SK-N-SH treated with all-trans-retinoic acid at 6 μM for 48 hours (cell line): ENCODE data around the gene RAI14.
A peak's percentile ranks its signal among the peaks of the same experiment; 100 is the strongest.

Source experiments
- ATAC-seq: fragments of 200-7000 bp; cut with Tn5 transposase; 3 replicates; pipeline ENCODE4 v1.9.1; 2020; ENCODE audit warnings: mild to moderate bottlenecking, moderate library complexity
- ARNTL ChIP-seq: fragments of 450-650 bp; formaldehyde crosslinking; IDR thresholded peaks from 2 replicates; pipeline ENCODE4 v1.5.0; 2020; ENCODE audit warnings: low read depth, mild to moderate bottlenecking, moderate library complexity, borderline replicate concordance
- BACH2 ChIP-seq: fragments of 250-450 bp; sonication (Bioruptor Pico); IDR thresholded peaks from 2 replicates; pipeline ENCODE4 v1.9.0; 2021; ENCODE audit warnings: mild to moderate bottlenecking, borderline replicate concordance
- CREB5 ChIP-seq: fragments of 250-450 bp; sonication (Bioruptor Pico); IDR thresholded peaks from 2 replicates; pipeline ENCODE4 v1.5.1; 2020; ENCODE audit warnings: low read depth, mild to moderate bottlenecking, moderate library complexity
- CSDC2 ChIP-seq: fragments of 250-450 bp; sonication (Bioruptor Pico); IDR thresholded peaks from 2 replicates; pipeline ENCODE4 v1.5.0; 2020; ENCODE audit warnings: mild to moderate bottlenecking, moderate library complexity
- ESRRG ChIP-seq: fragments of 250-450 bp; sonication (Bioruptor Pico); IDR thresholded peaks from 2 replicates; pipeline ENCODE4 v1.6.1; 2021; ENCODE audit warnings: mild to moderate bottlenecking
- GLIS3 ChIP-seq: fragments of 250-450 bp; sonication (Bioruptor Pico); IDR thresholded peaks from 2 replicates; pipeline ENCODE4 v1.5.0; 2020; ENCODE audit warnings: mild to moderate bottlenecking, moderate library complexity
- ISL1 ChIP-seq: fragments of 250-450 bp; sonication (Bioruptor Pico); IDR thresholded peaks from 2 replicates; pipeline ENCODE4 v2.1.2; 2022; ENCODE audit warnings: mild to moderate bottlenecking, moderate library complexity
- OSR1 ChIP-seq: fragments of 250-450 bp; sonication (Bioruptor Pico); IDR thresholded peaks from 2 replicates; pipeline ENCODE4 v1.8.0; 2022; ENCODE audit warnings: moderate library complexity, mild to moderate bottlenecking, inconsistent platforms
- PPARA ChIP-seq: fragments of 250-450 bp; sonication (Bioruptor Pico); IDR thresholded peaks from 2 replicates; pipeline ENCODE4 v1.5.0; 2020; ENCODE audit warnings: mild to moderate bottlenecking, borderline replicate concordance
- RARB ChIP-seq: fragments of 250-450 bp; sonication (Bioruptor Pico); IDR thresholded peaks from 2 replicates; pipeline ENCODE4 v1.8.0; 2021; ENCODE audit warnings: mild to moderate bottlenecking, moderate library complexity
- SNAI2 ChIP-seq: fragments of 250-450 bp; sonication (Bioruptor Pico); IDR thresholded peaks from 2 replicates; pipeline ENCODE4 v1.5.0; 2020; ENCODE audit warnings: mild to moderate bottlenecking, moderate library complexity
- TOX ChIP-seq: fragments of 250-450 bp; sonication (Bioruptor Pico); IDR thresholded peaks from 2 replicates; pipeline ENCODE4 v1.8.0; 2021; ENCODE audit warnings: mild to moderate bottlenecking, moderate library complexity, borderline replicate concordance
- ZC3H10 ChIP-seq: fragments of 250-450 bp; sonication (Bioruptor Pico); IDR thresholded peaks from 2 replicates; pipeline ENCODE4 v1.5.1; 2021; ENCODE audit warnings: mild to moderate bottlenecking, moderate library complexity
- ZFP3 ChIP-seq: fragments of 250-450 bp; sonication (Bioruptor Pico); IDR thresholded peaks from 2 replicates; pipeline ENCODE4 v1.5.0; 2020; ENCODE audit warnings: mild to moderate bottlenecking, moderate library complexity
- ZFP30 ChIP-seq: fragments of 450-650 bp; formaldehyde crosslinking; IDR thresholded peaks from 2 replicates; pipeline ENCODE4 v1.5.0; 2022; ENCODE audit warnings: mild to moderate bottlenecking, moderate library complexity
- ZNF565 ChIP-seq: fragments of 450-650 bp; formaldehyde crosslinking; conservative IDR thresholded peaks from 2 replicates; pipeline ENCODE4 v1.5.0; 2020; ENCODE audit warnings: low read depth, mild to moderate bottlenecking, moderate library complexity
- ZNF70 ChIP-seq: fragments of 450-650 bp; formaldehyde crosslinking; IDR thresholded peaks from 2 replicates; pipeline ENCODE4 v1.5.0; 2020; ENCODE audit warnings: mild to moderate bottlenecking, moderate library complexity
- TF ChIP-seq, protein P1 (sequence below): fragments of 250-450 bp; sonication (Bioruptor Pico); IDR thresholded peaks from 2 replicates; pipeline ENCODE4 v1.5.0; 2020; ENCODE audit warnings: mild to moderate bottlenecking, moderate library complexity
- TF ChIP-seq, protein P2 (sequence below): fragments of 250-450 bp; sonication (Bioruptor Pico); IDR thresholded peaks from 2 replicates; pipeline ENCODE4 v1.8.0; 2021; ENCODE audit warnings: low read depth, mild to moderate bottlenecking, moderate library complexity, borderline replicate concordance
- TF ChIP-seq, protein P3 (sequence below): fragments of 250-450 bp; sonication (Bioruptor Pico); IDR thresholded peaks from 2 replicates; pipeline ENCODE4 v1.8.0; 2020; ENCODE audit warnings: mild to moderate bottlenecking, moderate library complexity, borderline replicate concordance
- TF ChIP-seq, protein P4 (sequence below): fragments of 250-450 bp; sonication (Bioruptor Pico); IDR thresholded peaks from 2 replicates; pipeline ENCODE4 v1.5.1; 2021; ENCODE audit warnings: mild to moderate bottlenecking, moderate library complexity

Gene RAI14

DNA sequence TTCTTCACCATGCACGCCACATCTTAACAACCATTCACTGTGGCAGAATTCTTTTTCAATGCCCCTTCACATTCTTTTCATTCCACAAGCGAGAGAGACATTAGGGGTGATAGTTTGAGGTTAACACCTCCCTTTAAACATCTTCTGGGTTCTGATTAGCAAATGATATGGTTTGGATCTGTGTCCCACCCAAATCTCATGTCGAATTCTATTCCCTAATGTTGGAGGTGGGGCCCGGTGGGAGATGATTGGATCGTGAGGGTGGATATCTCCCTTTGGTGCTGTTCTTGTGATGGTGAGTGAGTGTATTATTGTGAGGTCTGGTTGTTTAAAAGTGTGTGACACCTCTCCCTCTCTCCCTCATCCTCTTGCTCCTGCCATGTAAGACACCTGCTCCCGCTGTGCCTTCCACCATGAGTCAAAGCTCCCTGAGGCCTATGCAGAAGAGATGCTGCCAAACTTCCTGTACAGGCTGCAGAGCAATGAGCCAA is 46.1 kb upstream of the RAI14 start:
- peak; percentile 13; the same call in 2 of the 3 replicates for ATAC-seq
- TF ChIP-seq PPARA: no peak
- no peak for TF ChIP-seq ARNTL
- TF ChIP-seq BACH2 (CRISPR knock-in tag): no peak
- no peak for TF ChIP-seq ZC3H10 (CRISPR knock-in tag)
- no peak for TF ChIP-seq CSDC2 (CRISPR knock-in tag)

- TF ChIP-seq OSR1 (no peak), SNAI2 (CRISPR knock-in tag) (no peak), TOX (CRISPR knock-in tag) (no peak), GLIS3 (no peak), ESRRG (CRISPR knock-in tag) (no peak), ISL1 (CRISPR knock-in tag) (no peak), ZFP3 (CRISPR knock-in tag) (no peak), ZNF70 (CRISPR knock-in tag) (no peak), RARB (CRISPR knock-in tag) (no peak), CSDC2 (CRISPR knock-in tag) (no peak), BACH2 (CRISPR knock-in tag) (no peak), ZFP30 (no peak), ZC3H10 (CRISPR knock-in tag) (no peak), CREB5 (CRISPR knock-in tag) (no peak)
- TF ChIP-seq, protein P1, sequence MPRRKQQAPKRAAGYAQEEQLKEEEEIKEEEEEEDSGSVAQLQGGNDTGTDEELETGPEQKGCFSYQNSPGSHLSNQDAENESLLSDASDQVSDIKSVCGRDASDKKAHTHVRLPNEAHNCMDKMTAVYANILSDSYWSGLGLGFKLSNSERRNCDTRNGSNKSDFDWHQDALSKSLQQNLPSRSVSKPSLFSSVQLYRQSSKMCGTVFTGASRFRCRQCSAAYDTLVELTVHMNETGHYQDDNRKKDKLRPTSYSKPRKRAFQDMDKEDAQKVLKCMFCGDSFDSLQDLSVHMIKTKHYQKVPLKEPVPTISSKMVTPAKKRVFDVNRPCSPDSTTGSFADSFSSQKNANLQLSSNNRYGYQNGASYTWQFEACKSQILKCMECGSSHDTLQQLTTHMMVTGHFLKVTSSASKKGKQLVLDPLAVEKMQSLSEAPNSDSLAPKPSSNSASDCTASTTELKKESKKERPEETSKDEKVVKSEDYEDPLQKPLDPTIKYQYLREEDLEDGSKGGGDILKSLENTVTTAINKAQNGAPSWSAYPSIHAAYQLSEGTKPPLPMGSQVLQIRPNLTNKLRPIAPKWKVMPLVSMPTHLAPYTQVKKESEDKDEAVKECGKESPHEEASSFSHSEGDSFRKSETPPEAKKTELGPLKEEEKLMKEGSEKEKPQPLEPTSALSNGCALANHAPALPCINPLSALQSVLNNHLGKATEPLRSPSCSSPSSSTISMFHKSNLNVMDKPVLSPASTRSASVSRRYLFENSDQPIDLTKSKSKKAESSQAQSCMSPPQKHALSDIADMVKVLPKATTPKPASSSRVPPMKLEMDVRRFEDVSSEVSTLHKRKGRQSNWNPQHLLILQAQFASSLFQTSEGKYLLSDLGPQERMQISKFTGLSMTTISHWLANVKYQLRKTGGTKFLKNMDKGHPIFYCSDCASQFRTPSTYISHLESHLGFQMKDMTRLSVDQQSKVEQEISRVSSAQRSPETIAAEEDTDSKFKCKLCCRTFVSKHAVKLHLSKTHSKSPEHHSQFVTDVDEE: no peak
- TF ChIP-seq, protein P2, sequence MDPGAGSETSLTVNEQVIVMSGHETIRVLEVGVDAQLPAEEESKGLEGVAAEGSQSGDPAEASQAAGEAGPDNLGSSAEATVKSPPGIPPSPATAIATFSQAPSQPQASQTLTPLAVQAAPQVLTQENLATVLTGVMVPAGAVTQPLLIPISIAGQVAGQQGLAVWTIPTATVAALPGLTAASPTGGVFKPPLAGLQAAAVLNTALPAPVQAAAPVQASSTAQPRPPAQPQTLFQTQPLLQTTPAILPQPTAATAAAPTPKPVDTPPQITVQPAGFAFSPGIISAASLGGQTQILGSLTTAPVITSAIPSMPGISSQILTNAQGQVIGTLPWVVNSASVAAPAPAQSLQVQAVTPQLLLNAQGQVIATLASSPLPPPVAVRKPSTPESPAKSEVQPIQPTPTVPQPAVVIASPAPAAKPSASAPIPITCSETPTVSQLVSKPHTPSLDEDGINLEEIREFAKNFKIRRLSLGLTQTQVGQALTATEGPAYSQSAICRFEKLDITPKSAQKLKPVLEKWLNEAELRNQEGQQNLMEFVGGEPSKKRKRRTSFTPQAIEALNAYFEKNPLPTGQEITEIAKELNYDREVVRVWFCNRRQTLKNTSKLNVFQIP: no peak
- TF ChIP-seq, protein P3, sequence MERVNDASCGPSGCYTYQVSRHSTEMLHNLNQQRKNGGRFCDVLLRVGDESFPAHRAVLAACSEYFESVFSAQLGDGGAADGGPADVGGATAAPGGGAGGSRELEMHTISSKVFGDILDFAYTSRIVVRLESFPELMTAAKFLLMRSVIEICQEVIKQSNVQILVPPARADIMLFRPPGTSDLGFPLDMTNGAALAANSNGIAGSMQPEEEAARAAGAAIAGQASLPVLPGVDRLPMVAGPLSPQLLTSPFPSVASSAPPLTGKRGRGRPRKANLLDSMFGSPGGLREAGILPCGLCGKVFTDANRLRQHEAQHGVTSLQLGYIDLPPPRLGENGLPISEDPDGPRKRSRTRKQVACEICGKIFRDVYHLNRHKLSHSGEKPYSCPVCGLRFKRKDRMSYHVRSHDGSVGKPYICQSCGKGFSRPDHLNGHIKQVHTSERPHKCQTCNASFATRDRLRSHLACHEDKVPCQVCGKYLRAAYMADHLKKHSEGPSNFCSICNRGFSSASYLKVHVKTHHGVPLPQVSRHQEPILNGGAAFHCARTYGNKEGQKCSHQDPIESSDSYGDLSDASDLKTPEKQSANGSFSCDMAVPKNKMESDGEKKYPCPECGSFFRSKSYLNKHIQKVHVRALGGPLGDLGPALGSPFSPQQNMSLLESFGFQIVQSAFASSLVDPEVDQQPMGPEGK (CRISPR knock-in tag): no peak
- ATAC-seq: no peak
Observed at GRCh38 chr5:34610546-34610945, 45.6 kb upstream of the RAI14 start.

DNA sequence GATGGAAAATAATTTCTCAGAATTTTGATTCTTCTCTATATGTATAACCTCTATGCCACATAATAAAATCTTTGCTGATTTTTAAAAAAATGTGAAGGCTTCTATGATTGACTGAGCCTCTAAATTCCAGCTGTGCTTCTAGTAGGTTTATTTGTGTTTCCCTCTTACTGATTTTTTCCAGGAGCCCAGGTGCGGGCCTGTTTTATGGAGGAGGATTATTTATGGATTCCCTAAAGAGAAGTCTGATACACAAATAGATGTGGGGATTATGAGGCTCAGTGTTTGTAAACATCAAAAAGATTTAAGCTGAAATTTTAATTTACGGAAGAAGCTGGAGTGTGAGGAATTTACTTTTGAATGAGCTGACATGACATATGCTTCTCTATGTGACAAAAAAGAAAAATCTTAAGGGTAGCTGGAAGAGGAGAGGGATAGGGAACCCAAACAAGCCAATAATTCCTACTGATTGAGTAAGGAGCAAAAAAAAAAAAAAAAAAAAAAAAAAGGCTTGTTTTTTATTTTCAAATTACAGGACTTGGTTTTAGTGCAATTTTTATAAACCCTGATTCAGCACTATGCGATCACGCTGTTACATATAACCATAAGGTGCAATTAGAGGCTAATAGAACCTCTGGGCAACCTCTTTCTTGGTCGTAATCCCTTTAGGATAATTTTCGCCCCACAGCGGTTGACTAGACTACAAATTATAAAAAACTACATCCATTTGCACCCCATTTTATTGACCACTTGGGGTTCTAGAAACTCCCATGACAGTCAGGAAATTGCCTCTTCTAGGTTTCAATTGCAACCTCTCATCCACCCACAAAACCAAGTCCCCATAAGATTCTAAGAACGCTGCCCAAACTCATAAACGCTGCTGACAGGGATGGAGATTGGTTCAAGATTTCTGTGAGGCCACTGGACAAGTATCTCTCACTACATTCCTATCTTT is 44.4 kb upstream of the RAI14 start:
- TF ChIP-seq SNAI2 (CRISPR knock-in tag) (no peak), CREB5 (CRISPR knock-in tag) (no peak), ZFP3 (CRISPR knock-in tag) (no peak), ZNF70 (CRISPR knock-in tag) (no peak), GLIS3 (no peak), TOX (CRISPR knock-in tag) (no peak), ZC3H10 (CRISPR knock-in tag) (no peak), ISL1 (CRISPR knock-in tag) (no peak), PPARA (no peak), ZNF565 (no peak)
- TF ChIP-seq, protein P4, sequence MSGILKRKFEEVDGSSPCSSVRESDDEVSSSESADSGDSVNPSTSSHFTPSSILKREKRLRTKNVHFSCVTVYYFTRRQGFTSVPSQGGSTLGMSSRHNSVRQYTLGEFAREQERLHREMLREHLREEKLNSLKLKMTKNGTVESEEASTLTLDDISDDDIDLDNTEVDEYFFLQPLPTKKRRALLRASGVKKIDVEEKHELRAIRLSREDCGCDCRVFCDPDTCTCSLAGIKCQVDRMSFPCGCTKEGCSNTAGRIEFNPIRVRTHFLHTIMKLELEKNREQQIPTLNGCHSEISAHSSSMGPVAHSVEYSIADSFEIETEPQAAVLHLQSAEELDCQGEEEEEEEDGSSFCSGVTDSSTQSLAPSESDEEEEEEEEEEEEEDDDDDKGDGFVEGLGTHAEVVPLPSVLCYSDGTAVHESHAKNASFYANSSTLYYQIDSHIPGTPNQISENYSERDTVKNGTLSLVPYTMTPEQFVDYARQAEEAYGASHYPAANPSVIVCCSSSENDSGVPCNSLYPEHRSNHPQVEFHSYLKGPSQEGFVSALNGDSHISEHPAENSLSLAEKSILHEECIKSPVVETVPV (CRISPR knock-in tag): no peak
- TF ChIP-seq, protein P2: no peak
- no peak for ATAC-seq
